ENCODE results near the gene SEMA6D.

SEMA6D gene

GRCh38 chr15:47792231-47792630, 74.9 kb downstream of the SEMA6D start:
- POLR2A ChIA-PET: no interaction called here
- TF ChIP-seq ZNF384 (IDR thresholded peaks at IDR 0.05) (no peak), CTBP1 (IDR thresholded peaks at IDR 0.05; ENCODE audit: borderline replicate concordance) (no peak), BHLHE40 (IDR thresholded peaks at IDR 0.05; ENCODE audit: borderline replicate concordance) (no peak), L3MBTL2 (conservative IDR thresholded peaks at IDR 0.05) (no peak), SUZ12 (IDR thresholded peaks at IDR 0.05) (no peak), NFRKB (IDR thresholded peaks at IDR 0.05) (no peak), FOXM1 (IDR thresholded peaks at IDR 0.05; ENCODE audit: borderline replicate concordance) (no peak)
- TF ChIP-seq, protein P1, sequence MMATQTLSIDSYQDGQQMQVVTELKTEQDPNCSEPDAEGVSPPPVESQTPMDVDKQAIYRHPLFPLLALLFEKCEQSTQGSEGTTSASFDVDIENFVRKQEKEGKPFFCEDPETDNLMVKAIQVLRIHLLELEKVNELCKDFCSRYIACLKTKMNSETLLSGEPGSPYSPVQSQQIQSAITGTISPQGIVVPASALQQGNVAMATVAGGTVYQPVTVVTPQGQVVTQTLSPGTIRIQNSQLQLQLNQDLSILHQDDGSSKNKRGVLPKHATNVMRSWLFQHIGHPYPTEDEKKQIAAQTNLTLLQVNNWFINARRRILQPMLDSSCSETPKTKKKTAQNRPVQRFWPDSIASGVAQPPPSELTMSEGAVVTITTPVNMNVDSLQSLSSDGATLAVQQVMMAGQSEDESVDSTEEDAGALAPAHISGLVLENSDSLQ (IDR thresholded peaks at IDR 0.05): no peak
- DNase-seq (ENCODE audit: extremely low spot score): no peak
- CTCF ChIA-PET: no interaction called here

DNA sequence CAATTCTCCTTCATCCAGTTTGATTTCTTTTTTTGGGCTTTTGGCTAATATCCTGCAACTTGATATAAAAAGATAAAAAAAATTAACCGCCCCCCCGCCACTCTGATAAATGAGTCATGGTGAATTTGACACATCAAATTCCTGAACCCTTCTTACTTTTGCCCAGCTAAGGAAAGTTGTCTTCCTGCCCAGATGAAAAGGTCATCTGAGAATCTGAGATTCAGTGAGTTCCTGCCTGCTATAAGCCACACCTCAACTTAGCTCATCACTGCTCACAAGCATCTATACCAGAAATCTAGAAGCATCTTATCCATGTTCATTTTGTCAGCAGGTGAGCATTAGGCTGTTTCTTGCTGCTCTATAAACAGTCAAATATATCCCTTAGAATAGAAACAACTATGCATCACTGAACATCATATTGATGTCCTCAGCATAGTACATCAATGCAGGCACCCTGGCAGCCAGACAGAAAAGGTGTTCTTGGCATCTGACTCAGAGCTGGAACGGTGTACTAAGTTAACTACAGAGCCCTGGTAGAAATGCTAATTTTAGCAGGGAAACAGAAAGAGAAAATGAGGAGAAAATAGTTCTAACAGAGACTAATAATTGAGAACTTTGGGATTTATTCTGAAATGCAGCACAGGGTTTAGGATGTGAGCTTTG, 77.1 kb downstream of the SEMA6D start:
- ChIA-PET CTCF (no interaction called here), POLR2A (interaction anchor here (0.6 to 1.0 kb wide), 2 partner anchors 14 to 76 kb away, joined by 3 read pairs; no protein-coding TSS in a partner anchor)
- no peak for DNase-seq (ENCODE audit: extremely low spot score)
- TF ChIP-seq HDGF (IDR thresholded peaks at IDR 0.05; ENCODE audit: borderline replicate concordance) (no peak), FOXK2 (IDR thresholded peaks at IDR 0.05) (no peak), ZNF384 (IDR thresholded peaks at IDR 0.05) (no peak), SP1 (IDR thresholded peaks at IDR 0.05) (no peak)

GRCh38 chr15:47795864-47796263, 78.6 kb downstream of the SEMA6D start:
- CTCF ChIA-PET: no interaction called here

DNA sequence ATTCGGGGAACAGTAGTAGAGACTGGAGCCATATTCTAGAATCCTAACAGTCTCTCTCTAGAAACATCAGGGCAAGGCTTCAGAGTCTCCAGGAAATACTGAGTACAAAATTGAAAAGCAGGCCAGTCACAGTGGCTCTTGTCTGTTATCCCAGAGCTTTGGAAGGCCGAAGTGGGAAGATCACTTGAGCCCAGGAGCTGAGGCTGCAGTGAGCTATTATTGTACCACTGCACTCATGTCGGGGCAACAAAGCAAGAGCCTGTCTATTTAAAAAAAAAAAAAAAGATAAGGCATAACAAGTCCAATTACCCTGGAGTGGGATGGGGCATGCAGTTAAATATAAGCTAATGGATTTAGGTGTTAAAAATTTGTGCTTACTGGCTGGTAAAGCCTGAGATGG, 79.0 kb downstream of the SEMA6D start:
- CTCF ChIA-PET: no interaction called here
- POLR2A ChIA-PET: no interaction called here
- DNase-seq (ENCODE audit: extremely low spot score): no peak
- TF ChIP-seq BHLHE40 (IDR thresholded peaks at IDR 0.05; ENCODE audit: borderline replicate concordance): no peak
- TF ChIP-seq HDGF (IDR thresholded peaks at IDR 0.05; ENCODE audit: borderline replicate concordance): no peak
- no peak for TF ChIP-seq NFRKB (IDR thresholded peaks at IDR 0.05)
- TF ChIP-seq ZNF384 (IDR thresholded peaks at IDR 0.05): no peak
- no peak for TF ChIP-seq ARNT (IDR thresholded peaks at IDR 0.05)
- TF ChIP-seq FOXK2 (IDR thresholded peaks at IDR 0.05): no peak
- no peak for TF ChIP-seq CTBP1 (IDR thresholded peaks at IDR 0.05; ENCODE audit: borderline replicate concordance)
- no peak for TF ChIP-seq FOXA1 (IDR thresholded peaks at IDR 0.05)
- TF ChIP-seq FOXM1 (IDR thresholded peaks at IDR 0.05; ENCODE audit: borderline replicate concordance): no peak
- TF ChIP-seq, protein P1 (IDR thresholded peaks at IDR 0.05): no peak
- no peak for TF ChIP-seq SUZ12 (IDR thresholded peaks at IDR 0.05)
- TF ChIP-seq LEF1 (IDR thresholded peaks at IDR 0.05; ENCODE audit: borderline replicate concordance): no peak
- no peak for TF ChIP-seq TARDBP (IDR thresholded peaks at IDR 0.05)
- TF ChIP-seq L3MBTL2 (conservative IDR thresholded peaks at IDR 0.05): no peak
- TF ChIP-seq ELF4 (IDR thresholded peaks at IDR 0.05): no peak
- TF ChIP-seq SP1 (IDR thresholded peaks at IDR 0.05): no peak

More at GRCh38 chr15:47795864-47796263, 78.6 kb downstream of the SEMA6D start:
- TF ChIP-seq FOXK2 (IDR thresholded peaks at IDR 0.05): no peak
- no peak for TF ChIP-seq ELF4 (IDR thresholded peaks at IDR 0.05)
- DNase-seq (ENCODE audit: extremely low spot score): no peak
- POLR2A ChIA-PET: no interaction called here

DNA sequence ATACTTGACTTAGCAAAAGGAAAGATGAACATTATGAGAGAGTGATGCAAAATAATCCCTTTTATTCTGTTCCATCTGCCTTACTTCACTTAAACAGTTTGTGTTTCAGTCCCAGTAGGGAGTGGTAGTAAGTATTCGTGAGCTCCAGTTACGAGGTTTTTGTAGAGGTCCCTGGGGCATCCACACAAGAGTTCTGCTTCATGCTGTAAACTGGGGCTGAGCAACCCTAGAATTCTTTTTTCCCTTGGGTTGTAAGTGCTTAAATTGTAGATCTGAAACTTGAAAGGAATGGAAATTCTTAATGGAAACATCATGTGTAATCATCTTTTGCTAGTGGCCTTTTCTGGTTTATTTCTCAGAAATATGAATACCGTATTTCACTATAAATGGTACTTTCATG, 79.5 kb downstream of the SEMA6D start:
- ChIA-PET POLR2A (no interaction called here), CTCF (no interaction called here)
- no peak for DNase-seq (ENCODE audit: extremely low spot score)
- no peak for TF ChIP-seq LEF1 (IDR thresholded peaks at IDR 0.05; ENCODE audit: borderline replicate concordance)

DNA sequence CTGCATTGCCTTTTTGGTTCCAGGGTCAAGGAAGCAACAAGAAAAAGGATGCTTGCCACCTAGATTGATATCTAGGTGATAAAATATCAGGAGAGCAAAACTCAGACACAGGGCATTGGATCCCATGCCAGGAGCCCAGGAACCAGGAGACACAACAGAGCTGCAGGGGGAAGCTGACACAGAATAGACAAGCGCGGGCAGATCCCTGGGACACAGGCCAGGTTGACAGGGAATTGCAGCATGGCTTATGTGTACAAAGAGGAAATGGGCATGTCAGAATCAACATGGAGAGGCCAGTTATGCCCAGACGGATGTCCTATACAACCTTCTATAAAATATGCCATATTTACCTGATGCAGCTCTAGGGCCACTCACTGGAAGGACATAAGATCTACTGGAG, 84.2 kb downstream of the SEMA6D start:
- ChIA-PET CTCF (no interaction called here), POLR2A (no interaction called here)
- DNase-seq (ENCODE audit: extremely low spot score): no peak
- no peak for TF ChIP-seq FOXK2 (IDR thresholded peaks at IDR 0.05)
- no peak for TF ChIP-seq SP1 (IDR thresholded peaks at IDR 0.05)
- no peak for TF ChIP-seq HDGF (IDR thresholded peaks at IDR 0.05; ENCODE audit: borderline replicate concordance)

DNA sequence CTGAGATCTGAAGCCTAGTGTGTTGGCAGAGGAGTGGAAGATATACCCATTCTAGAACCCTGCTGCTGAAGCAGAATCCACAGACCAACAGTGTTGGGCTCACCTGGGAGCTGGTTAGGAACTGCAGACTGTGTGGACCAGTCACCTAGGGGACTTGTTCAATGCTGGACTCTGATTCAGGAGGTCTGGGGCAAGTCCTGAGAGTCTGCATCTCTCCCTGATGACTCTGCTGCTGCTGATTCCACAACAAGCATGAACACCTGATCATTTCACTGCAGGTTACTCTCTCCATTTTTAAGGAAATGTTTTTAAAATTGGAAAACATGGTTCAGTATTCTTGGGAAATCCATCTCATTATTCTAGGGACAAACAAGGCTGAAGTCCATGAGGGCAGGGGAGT, 84.9 kb downstream of the SEMA6D start:
- ChIA-PET POLR2A (no interaction called here), CTCF (no interaction called here)

More for the DNA sequence above, 84.9 kb downstream of the SEMA6D start:
- TF ChIP-seq FOXA1 (IDR thresholded peaks at IDR 0.05) (no peak), FOXM1 (IDR thresholded peaks at IDR 0.05; ENCODE audit: borderline replicate concordance) (no peak), BHLHE40 (IDR thresholded peaks at IDR 0.05; ENCODE audit: borderline replicate concordance) (no peak), LEF1 (IDR thresholded peaks at IDR 0.05; ENCODE audit: borderline replicate concordance) (no peak), SP1 (IDR thresholded peaks at IDR 0.05) (no peak), CTBP1 (IDR thresholded peaks at IDR 0.05; ENCODE audit: borderline replicate concordance) (no peak), L3MBTL2 (conservative IDR thresholded peaks at IDR 0.05) (no peak), NFRKB (IDR thresholded peaks at IDR 0.05) (no peak), FOXK2 (IDR thresholded peaks at IDR 0.05) (no peak), ARNT (IDR thresholded peaks at IDR 0.05) (no peak), TARDBP (IDR thresholded peaks at IDR 0.05) (no peak), SUZ12 (IDR thresholded peaks at IDR 0.05) (no peak), ZNF384 (IDR thresholded peaks at IDR 0.05) (no peak), HDGF (IDR thresholded peaks at IDR 0.05; ENCODE audit: borderline replicate concordance) (no peak), ELF4 (IDR thresholded peaks at IDR 0.05) (no peak)
- TF ChIP-seq, protein P1 (IDR thresholded peaks at IDR 0.05): no peak
- no peak for DNase-seq (ENCODE audit: extremely low spot score)

All from HEK293T (cell line).